Astrocyte (in vitro differentiated cells and primary cell): ENCODE measurements around the gene IRS4.

Source experiments
- EZH2 ChIP-seq: IDR thresholded peaks from 2 replicates; pipeline ENCODE4 v1.6.1; 2012; ENCODE audit warnings: mild to moderate bottlenecking, low read length, inconsistent platforms; ENCODE audit not compliant: insufficient read depth
- TF ChIP-seq, protein P1 (sequence below): IDR thresholded peaks from 2 replicates; pipeline ENCODE4 v1.5.1; 2011; ENCODE audit warnings: low read depth, mild to moderate bottlenecking, inconsistent platforms, low read length, moderate library complexity; ENCODE audit not compliant: insufficient read depth

DNA sequence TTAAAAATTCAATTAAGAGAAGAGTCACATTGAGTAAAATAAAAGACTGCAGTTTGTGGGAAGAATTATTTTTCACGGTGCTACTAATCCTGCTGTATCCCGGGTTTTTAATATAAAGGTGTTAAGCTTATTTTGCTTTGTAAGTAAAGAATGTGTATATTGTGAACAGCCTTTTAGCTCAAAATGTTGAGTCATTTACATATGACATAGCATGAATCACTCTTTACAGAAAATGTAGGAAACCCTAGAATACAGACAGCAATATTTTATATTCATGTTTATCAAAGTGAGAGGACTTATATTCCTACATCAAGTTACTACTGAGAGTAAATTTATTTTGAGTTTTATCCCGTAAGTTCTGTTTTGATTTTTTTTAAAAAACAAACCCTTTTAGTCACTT is 39.7 kb downstream of the IRS4 start:
- TF ChIP-seq EZH2 = no peak
- TF ChIP-seq, protein P1, sequence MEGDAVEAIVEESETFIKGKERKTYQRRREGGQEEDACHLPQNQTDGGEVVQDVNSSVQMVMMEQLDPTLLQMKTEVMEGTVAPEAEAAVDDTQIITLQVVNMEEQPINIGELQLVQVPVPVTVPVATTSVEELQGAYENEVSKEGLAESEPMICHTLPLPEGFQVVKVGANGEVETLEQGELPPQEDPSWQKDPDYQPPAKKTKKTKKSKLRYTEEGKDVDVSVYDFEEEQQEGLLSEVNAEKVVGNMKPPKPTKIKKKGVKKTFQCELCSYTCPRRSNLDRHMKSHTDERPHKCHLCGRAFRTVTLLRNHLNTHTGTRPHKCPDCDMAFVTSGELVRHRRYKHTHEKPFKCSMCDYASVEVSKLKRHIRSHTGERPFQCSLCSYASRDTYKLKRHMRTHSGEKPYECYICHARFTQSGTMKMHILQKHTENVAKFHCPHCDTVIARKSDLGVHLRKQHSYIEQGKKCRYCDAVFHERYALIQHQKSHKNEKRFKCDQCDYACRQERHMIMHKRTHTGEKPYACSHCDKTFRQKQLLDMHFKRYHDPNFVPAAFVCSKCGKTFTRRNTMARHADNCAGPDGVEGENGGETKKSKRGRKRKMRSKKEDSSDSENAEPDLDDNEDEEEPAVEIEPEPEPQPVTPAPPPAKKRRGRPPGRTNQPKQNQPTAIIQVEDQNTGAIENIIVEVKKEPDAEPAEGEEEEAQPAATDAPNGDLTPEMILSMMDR = no peak
